NCI-H2227 (cell line): Measurements from ENCODE around the gene PKN1.

Experiments used
- DNase-seq: peaks from one replicate; lab custom pipeline; 2025; ENCODE audit not compliant: unreplicated experiment; lab: John Stamatoyannopoulos, UW

The PKN1 gene

GRCh38 chr19:14512406-14512961 is 79.4 kb downstream of the PKN1 start:
- no peak for DNase-seq

- no peak for DNase-seq
These were observed 81.2 kb downstream of the PKN1 start for GRCh38 chr19:14514215-14514863.

DNA sequence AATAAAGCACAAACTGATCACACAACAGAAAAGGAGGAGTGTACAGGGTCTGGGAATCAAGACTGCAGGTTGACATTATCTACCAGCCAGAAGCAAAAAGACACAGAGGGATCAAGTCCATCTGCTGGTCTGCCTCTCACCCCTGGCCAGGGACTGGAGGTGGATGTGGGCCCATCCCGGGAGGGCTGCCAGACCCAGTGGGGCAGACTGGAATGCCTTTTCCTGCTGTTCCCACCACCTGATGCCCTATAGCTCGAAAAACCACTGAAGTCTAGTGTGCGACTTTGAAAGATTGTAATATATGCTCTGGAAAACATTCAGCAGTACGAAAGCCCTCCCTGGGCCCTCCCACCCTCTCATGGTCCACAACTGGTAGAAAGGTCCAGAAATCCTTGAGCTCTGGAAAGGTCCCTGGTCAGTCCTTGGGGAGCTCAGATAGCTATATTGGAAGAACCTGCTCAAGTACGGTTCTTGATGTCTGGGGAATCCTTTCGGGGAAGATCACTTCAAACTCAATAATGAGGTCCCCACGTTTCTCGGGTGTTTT is 82.5 kb downstream of the PKN1 start:
- DNase-seq, result no peak

DNA sequence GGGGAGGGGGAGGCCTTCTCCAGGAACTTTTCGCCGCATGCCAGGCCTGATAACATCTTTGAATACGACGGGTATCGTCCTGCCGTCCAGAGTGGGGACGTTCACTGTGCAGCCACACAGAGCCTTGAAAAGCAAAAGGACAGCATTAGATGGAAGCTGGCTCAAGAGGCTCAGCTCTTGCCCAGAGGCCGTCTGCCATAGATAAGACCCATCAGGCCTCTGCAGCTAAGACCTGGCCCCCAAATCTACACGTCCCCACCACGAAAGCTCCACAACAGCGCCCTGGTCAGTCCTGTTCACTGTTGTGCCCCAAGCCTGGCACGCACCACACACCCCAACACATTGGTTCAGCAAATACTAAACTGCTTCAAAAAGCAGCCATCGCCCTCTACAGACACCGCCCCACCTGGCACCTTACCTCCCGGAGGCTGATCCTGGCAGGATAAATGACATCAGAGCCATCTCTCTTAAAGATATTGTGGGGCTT is 83.0 kb downstream of the PKN1 start:
- DNase-seq, result no peak

DNA sequence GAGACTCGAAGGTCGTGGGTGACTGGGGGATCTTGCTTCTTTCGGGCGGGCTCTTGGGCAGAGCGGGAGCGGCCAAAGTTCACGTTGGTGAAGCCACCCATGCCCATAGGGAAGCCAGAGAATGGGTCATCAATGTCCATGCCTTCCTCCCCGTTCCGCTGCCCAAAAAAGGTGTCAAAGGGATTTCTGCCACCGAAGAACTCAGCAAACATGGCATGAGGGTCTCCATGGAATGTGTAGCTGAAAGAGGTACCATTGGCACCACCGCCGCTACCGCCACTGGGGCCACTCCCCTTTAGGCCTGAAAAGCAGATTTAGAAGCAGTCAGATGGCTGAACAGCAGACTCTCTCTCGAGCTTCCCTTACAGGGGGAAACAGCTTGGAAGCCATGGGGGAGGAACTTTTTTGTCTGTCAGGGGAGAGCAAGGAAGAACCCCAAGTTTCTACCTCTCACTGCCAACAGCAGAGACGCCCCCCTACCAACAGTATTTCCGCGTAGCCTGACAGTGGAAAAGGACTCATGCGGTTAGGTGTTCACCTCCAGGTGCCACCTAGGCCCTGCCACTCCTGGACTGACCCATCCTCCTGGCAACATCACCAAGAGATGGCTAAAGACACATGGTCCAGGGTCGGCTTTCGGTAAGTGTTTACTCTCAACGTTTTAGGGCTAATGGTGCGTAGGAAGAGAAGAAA is 83.8 kb downstream of the PKN1 start:
- no peak for DNase-seq

- no peak for DNase-seq
These were observed 84.3 kb downstream of the PKN1 start for GRCh38 chr19:14517446-14517839.

- peak; percentile 61 for DNase-seq
These were observed 84.9 kb downstream of the PKN1 start, which contains the start of gene DNAJB1 for GRCh38 chr19:14517840-14518505. Gene DNAJB1 (minus strand): TSS chr19:14518397. CDS start chr19:14518349, 48 bp downstream.

DNA sequence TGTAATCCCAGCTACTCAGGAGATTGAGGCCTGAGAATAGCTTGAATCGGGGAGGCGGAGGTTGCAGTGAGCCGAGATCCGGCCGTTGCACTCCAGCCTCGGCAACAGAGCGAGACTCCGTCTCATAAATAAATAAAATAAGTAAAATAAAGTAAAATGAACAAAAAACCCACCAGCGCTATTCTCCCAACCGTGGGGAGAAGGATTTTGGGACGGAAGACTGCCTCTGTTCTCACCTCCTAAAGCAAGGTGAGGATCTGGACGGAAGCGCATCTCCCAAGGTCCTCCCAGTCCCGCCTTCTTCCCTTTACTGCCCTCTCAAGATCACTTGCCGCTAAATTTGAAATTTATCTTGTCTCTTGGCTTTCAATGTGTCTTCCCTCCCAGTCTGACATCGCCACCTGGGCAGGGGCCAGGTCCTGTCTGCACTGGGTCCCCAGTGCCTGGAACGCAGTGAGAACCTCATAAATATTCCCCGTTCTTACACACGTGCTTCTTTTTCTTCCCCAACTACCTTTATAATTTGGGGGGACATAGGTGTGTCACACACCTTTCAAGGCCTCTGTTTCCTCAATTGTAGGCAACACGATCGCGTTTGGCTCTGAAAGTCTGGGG is 86.2 kb downstream of the PKN1 start:
- DNase-seq, result no peak

- DNase-seq, result no peak
These were observed 86.8 kb downstream of the PKN1 start for GRCh38 chr19:14519860-14520407.

GRCh38 chr19:14520543-14520942 is 87.4 kb downstream of the PKN1 start:
- no peak for DNase-seq
